ENCODE measurements around the gene B3GNT3.

DNA sequence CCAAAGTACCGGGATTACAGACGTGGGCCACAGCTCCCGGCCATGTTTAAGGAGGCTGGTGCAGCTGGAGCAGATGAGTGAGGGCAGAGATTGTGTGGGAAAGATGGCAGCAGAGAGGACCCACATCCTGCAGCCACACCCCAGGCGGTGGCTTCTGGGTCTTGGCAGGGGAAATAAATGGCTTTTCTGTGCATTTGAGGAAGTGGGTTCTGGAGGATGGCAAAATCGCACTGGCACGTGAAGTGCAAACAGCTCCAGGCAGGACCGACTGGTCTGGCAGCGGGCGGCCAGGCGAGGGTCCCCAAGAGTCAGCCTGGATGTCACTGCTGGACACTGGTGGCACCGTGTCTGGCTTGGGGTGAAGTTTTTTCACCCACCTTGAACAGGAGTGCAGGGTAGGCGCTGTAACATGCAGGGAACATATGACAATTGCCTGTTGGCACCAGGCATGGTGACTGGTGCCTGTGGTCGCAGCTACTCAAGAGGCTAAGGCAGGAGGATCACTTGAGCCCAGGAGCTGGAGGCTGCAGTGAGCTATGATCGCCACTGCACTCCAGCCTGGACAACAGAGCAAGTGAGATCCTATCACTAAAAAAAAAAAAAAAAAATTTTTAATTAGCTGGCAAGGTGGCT, 8.4 kb downstream of the B3GNT3 start:
- TF ChIP-seq, protein P1, sequence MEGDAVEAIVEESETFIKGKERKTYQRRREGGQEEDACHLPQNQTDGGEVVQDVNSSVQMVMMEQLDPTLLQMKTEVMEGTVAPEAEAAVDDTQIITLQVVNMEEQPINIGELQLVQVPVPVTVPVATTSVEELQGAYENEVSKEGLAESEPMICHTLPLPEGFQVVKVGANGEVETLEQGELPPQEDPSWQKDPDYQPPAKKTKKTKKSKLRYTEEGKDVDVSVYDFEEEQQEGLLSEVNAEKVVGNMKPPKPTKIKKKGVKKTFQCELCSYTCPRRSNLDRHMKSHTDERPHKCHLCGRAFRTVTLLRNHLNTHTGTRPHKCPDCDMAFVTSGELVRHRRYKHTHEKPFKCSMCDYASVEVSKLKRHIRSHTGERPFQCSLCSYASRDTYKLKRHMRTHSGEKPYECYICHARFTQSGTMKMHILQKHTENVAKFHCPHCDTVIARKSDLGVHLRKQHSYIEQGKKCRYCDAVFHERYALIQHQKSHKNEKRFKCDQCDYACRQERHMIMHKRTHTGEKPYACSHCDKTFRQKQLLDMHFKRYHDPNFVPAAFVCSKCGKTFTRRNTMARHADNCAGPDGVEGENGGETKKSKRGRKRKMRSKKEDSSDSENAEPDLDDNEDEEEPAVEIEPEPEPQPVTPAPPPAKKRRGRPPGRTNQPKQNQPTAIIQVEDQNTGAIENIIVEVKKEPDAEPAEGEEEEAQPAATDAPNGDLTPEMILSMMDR (IDR thresholded peaks at IDR 0.05), result no peak
- TF ChIP-seq POLR2A (IDR thresholded peaks at IDR 0.05), result no peak
